Left kidney (tissue), 2 donors: ENCODE measurements around the gene SHANK3. TPM values are rescaled to one million over a fixed set of nuclear protein-coding genes. Genes with fewer than 3 reads are reported as not detected.

Experiments
- DNase-seq: peaks from one replicate; pipeline ENCODE4 v3.0.0-alpha.2; 2013
- polyA plus RNA-seq: library from polyadenylated mRNA; unstranded; fragments of 120-200 nt; gene quantifications from one replicate; pipeline ENCODE4 v1.2.1, GENCODE V29; 2013; ENCODE audit not compliant: insufficient read length

The SHANK3 gene
- polyA plus RNA-seq, 1 donor: 13.6 TPM

- DNase-seq: no peak
These were observed 40.4 kb downstream of the SHANK3 start for GRCh38 chr22:50713008-50713385.

- no peak for DNase-seq
These were observed 41.0 kb downstream of the SHANK3 start for GRCh38 chr22:50713571-50714056.

GRCh38 chr22:50714150-50714549, 41.5 kb downstream of the SHANK3 start:
- no peak for DNase-seq

GRCh38 chr22:50714631-50715179, 42.1 kb downstream of the SHANK3 start:
- DNase-seq: no peak

- no peak for DNase-seq
These were observed 42.6 kb downstream of the SHANK3 start for GRCh38 chr22:50715250-50715649.

GRCh38 chr22:50715776-50716175, 43.2 kb downstream of the SHANK3 start:
- DNase-seq: no peak

- no peak for DNase-seq
These were observed 43.8 kb downstream of the SHANK3 start for GRCh38 chr22:50716290-50717024.

GRCh38 chr22:50717709-50718351, 45.2 kb downstream of the SHANK3 start:
- DNase-seq: no peak

- DNase-seq: no peak
These were observed 45.7 kb downstream of the SHANK3 start for GRCh38 chr22:50718352-50718709.

- no peak for DNase-seq
These were observed 47.2 kb downstream of the SHANK3 start for GRCh38 chr22:50719814-50720300.

- DNase-seq: no peak
These were observed 48.0 kb downstream of the SHANK3 start for GRCh38 chr22:50720301-50721256.

- no peak for DNase-seq
These were observed 48.7 kb downstream of the SHANK3 start for GRCh38 chr22:50721257-50721844.

- DNase-seq: no peak
These were observed 49.6 kb downstream of the SHANK3 start for GRCh38 chr22:50722048-50722701.

Other genes with a start within 250 kb of the SHANK3 start
- gene SBF1, start 197.8 kb upstream of the SHANK3 start, polyA plus RNA-seq: 30.6 TPM
- 4.8 TPM for gene ADM2, start 191.3 kb upstream of the SHANK3 start, polyA plus RNA-seq
- gene MIOX, start 186.0 kb upstream of the SHANK3 start, polyA plus RNA-seq: 6.1 TPM
- gene LMF2, start 165.1 kb upstream of the SHANK3 start, polyA plus RNA-seq: 36.1 TPM
- 44.1 TPM for gene NCAPH2, start 164.6 kb upstream of the SHANK3 start, polyA plus RNA-seq
- 1.5 TPM for gene SCO2, start 147.2 kb upstream of the SHANK3 start, polyA plus RNA-seq
- 1.0 TPM for gene TYMP, start 142.8 kb upstream of the SHANK3 start, polyA plus RNA-seq
- 0.10 TPM for gene KLHDC7B, start 126.9 kb upstream of the SHANK3 start, polyA plus RNA-seq
- gene SYCE3, start 109.9 kb upstream of the SHANK3 start, polyA plus RNA-seq: not detected
- 15.9 TPM for gene CPT1B, start 94.4 kb upstream of the SHANK3 start, polyA plus RNA-seq
- gene CHKB, start 90.0 kb upstream of the SHANK3 start, polyA plus RNA-seq: 112 TPM
- 0.83 TPM for gene MAPK8IP2, start 72.0 kb upstream of the SHANK3 start, polyA plus RNA-seq
- gene ARSA, start 44.7 kb upstream of the SHANK3 start, polyA plus RNA-seq: 15.2 TPM
- 0.38 TPM for gene ACR, start 65.4 kb downstream of the SHANK3 start, polyA plus RNA-seq
- 92.4 TPM for gene RABL2B, start 110.8 kb downstream of the SHANK3 start, polyA plus RNA-seq